Measurements from ENCODE around the gene TRIM67. TPM values are rescaled to one million over a fixed set of nuclear protein-coding genes. Genes with fewer than 3 reads are reported as not detected.

TRIM67 gene
- polyA plus RNA-seq, 2 of the 4 experiments (the other 2 are of a cell fraction) = 0.23 to 0.35 TPM

DNA sequence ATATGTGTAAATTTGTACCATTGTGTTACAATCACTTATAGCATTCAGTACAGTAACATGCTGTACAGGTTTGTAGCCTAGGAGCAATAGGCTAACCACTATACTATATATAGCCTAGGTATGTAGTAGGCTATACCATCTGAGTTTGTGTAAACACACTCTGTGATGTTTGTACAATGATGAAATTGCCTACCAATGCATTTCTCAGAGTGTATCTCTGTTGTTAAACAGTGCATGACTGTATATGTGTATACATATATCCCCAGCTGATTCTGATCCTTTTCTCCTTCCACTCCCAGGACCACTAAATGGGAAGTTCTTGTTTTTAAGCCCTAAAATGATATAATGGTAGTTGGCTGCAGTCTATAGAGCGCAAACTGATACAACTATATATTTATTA, 86.9 kb downstream of the TRIM67 start:
- Histone ChIP-seq H3K4me1 (no peaks in the 10 kb centered on the region), H3K4me3 (no peak overlapping the region), H3K27ac (no peak overlapping the region), H3K9me3 (peaks cover 2% of the 10 kb centered on the region; the same call in 1 of the 3 replicates), H3K4me2 (no peak overlapping the region)
- 97% methylated on average over 1 of the region's 1 CpG for WGBS (ENCODE audit: missing lambda C conversion rate)
- no peak for ATAC-seq
- POLR2A ChIA-PET = no interaction called here
- CTCF ChIA-PET = no interaction called here
- DNase-seq (ENCODE audit: low read depth in 1 of 2, low spot score in 1 of 2) = no peak
- TF ChIP-seq, protein P1, sequence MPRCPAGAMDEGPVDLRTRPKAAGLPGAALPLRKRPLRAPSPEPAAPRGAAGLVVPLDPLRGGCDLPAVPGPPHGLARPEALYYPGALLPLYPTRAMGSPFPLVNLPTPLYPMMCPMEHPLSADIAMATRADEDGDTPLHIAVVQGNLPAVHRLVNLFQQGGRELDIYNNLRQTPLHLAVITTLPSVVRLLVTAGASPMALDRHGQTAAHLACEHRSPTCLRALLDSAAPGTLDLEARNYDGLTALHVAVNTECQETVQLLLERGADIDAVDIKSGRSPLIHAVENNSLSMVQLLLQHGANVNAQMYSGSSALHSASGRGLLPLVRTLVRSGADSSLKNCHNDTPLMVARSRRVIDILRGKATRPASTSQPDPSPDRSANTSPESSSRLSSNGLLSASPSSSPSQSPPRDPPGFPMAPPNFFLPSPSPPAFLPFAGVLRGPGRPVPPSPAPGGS (IDR thresholded peaks at IDR 0.05) = no peak
- TF ChIP-seq EHF (CRISPR knock-in tag; IDR thresholded peaks at IDR 0.05) (no peak), PHF8 (IDR thresholded peaks at IDR 0.05; ENCODE audit: borderline replicate concordance, low read depth) (no peak), HOXB5 (CRISPR knock-in tag; IDR thresholded peaks at IDR 0.05) (no peak), TFCP2L1 (CRISPR knock-in tag; IDR thresholded peaks at IDR 0.05) (no peak), KDM5A (IDR thresholded peaks at IDR 0.05) (no peak), FOSL2 (IDR thresholded peaks at IDR 0.05) (no peak), FOSL2 (CRISPR knock-in tag; IDR thresholded peaks at IDR 0.05) (no peak), HOXA7 (CRISPR knock-in tag; IDR thresholded peaks at IDR 0.05) (no peak), ZFP36 (IDR thresholded peaks at IDR 0.05; ENCODE audit: borderline replicate concordance, partially characterized antibody) (no peak)
- TF ChIP-seq, protein P2, sequence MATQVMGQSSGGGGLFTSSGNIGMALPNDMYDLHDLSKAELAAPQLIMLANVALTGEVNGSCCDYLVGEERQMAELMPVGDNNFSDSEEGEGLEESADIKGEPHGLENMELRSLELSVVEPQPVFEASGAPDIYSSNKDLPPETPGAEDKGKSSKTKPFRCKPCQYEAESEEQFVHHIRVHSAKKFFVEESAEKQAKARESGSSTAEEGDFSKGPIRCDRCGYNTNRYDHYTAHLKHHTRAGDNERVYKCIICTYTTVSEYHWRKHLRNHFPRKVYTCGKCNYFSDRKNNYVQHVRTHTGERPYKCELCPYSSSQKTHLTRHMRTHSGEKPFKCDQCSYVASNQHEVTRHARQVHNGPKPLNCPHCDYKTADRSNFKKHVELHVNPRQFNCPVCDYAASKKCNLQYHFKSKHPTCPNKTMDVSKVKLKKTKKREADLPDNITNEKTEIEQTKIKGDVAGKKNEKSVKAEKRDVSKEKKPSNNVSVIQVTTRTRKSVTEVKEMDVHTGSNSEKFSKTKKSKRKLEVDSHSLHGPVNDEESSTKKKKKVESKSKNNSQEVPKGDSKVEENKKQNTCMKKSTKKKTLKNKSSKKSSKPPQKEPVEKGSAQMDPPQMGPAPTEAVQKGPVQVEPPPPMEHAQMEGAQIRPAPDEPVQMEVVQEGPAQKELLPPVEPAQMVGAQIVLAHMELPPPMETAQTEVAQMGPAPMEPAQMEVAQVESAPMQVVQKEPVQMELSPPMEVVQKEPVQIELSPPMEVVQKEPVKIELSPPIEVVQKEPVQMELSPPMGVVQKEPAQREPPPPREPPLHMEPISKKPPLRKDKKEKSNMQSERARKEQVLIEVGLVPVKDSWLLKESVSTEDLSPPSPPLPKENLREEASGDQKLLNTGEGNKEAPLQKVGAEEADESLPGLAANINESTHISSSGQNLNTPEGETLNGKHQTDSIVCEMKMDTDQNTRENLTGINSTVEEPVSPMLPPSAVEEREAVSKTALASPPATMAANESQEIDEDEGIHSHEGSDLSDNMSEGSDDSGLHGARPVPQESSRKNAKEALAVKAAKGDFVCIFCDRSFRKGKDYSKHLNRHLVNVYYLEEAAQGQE (IDR thresholded peaks at IDR 0.05) = no peak
- no peak for FAIRE-seq

DNA sequence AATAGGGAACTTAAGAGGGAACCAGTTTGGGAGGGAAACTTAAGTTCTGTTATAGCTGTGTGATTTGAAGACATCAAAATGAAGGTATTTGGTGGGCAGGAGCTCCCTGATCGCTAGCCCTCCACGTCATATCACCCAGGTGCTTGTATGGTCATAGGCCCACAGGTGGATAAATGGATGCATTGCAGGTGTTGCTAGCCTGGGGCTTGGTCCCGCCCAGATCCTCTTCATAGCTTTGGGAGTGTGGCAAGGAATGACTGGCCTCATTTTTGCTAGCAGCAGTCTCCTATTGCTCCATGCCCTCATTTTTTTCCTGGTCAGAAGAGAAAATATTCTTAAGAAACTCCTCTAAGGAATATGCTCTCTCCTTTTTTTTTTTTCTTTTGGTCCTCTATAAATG, 90.5 kb downstream of the TRIM67 start:
- DNase-seq (ENCODE audit: low read depth in 1 of 2, low spot score in 1 of 2) (no peak), ATAC-seq (no peak), FAIRE-seq (no peak)
- Histone ChIP-seq H3K27ac (no peak overlapping the region), H3K9me3 (peaks cover 19% of the 10 kb centered on the region), H3K4me1 (no peaks in the 10 kb centered on the region), H3K4me3 (no peak overlapping the region), H3K4me2 (no peak overlapping the region)
- ChIA-PET CTCF (interaction anchor here (0.6 to 1.6 kb wide), 2 partner anchors 10 to 202 kb away, joined by 3 to 4 read pairs; no protein-coding TSS in a partner anchor), POLR2A (no interaction called here)
- TF ChIP-seq MAZ (IDR thresholded peaks at IDR 0.05; ENCODE audit: borderline replicate concordance, low read depth, low read length) (no peak), BHLHE40 (IDR thresholded peaks at IDR 0.05; ENCODE audit: low read depth, low read length) (no peak), TFCP2L1 (CRISPR knock-in tag; IDR thresholded peaks at IDR 0.05) (no peak), PHF8 (IDR thresholded peaks at IDR 0.05; ENCODE audit: borderline replicate concordance, low read depth) (no peak), CBX8 (IDR thresholded peaks at IDR 0.05) (no peak), FOSB (CRISPR knock-in tag; IDR thresholded peaks at IDR 0.05) (no peak), SREBF2 (IDR thresholded peaks at IDR 0.05) (no peak), JUNB (IDR thresholded peaks at IDR 0.05) (no peak), CHD2 (IDR thresholded peaks at IDR 0.05; ENCODE audit: low read length, partially characterized antibody) (no peak), SMC3 (IDR thresholded peaks at IDR 0.05) (no peak), HDAC2 (IDR thresholded peaks at IDR 0.05) (no peak), ZC3H11A (IDR thresholded peaks at IDR 0.05) (no peak), RCOR1 (IDR thresholded peaks at IDR 0.05; ENCODE audit: low read depth, low read length) (no peak)
- TF ChIP-seq, protein P3, sequence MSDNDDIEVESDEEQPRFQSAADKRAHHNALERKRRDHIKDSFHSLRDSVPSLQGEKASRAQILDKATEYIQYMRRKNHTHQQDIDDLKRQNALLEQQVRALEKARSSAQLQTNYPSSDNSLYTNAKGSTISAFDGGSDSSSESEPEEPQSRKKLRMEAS (IDR thresholded peaks at IDR 0.05) = no peak
- TF ChIP-seq, protein P1 (IDR thresholded peaks at IDR 0.05) = no peak
- TF ChIP-seq, protein P4, sequence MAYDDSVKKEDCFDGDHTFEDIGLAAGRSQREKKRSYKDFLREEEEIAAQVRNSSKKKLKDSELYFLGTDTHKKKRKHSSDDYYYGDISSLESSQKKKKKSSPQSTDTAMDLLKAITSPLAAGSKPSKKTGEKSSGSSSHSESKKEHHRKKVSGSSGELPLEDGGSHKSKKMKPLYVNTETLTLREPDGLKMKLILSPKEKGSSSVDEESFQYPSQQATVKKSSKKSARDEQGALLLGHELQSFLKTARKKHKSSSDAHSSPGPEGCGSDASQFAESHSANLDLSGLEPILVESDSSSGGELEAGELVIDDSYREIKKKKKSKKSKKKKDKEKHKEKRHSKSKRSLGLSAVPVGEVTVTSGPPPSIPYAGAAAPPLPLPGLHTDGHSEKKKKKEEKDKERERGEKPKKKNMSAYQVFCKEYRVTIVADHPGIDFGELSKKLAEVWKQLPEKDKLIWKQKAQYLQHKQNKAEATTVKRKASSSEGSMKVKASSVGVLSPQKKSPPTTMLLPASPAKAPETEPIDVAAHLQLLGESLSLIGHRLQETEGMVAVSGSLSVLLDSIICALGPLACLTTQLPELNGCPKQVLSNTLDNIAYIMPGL (CRISPR knock-in tag; IDR thresholded peaks at IDR 0.05; ENCODE audit: borderline replicate concordance) = no peak
- 88% methylated on average over 3 of the region's 3 CpGs for WGBS (ENCODE audit: missing lambda C conversion rate)

Data from A549 (cell line).